H1 (cell line): ENCODE measurements around the gene CCDC33. TPM values are rescaled to one million over a fixed set of nuclear protein-coding genes. Genes with fewer than 3 reads are reported as not detected.

Experiments used
- CBX5 ChIP-seq: fragments of 300-800, 300-1000 bp; sonication (generic); IDR thresholded peaks from 2 replicates; pipeline ENCODE4 v1.7.1; 2016; ENCODE audit warnings: antibody characterized with exemption, low read length, low read depth
- CEBPB ChIP-seq: IDR thresholded peaks from 2 replicates; pipeline ENCODE4 v1.6.1; 2012; ENCODE audit warnings: low read depth, low read length
- CHD2 ChIP-seq: IDR thresholded peaks from 2 replicates; pipeline ENCODE4 v1.6.1; 2012; ENCODE audit warnings: low read length, improper control_type of control experiment
- EP300 ChIP-seq, 2 experiments: IDR thresholded peaks; 1 replicate in 1 of 2; 2 replicates in 1 of 2; pipeline ENCODE4 v1.6.1; 2011 to 2012; ENCODE audit warnings: low read depth in 2 of 2, low read length in 2 of 2, mild to moderate bottlenecking in 2 of 2, borderline replicate concordance in 1 of 2, inconsistent platforms in 1 of 2, moderate library complexity in 1 of 2
- GTF2F1 ChIP-seq: IDR thresholded peaks from 2 replicates; pipeline ENCODE4 v1.6.1; 2012; ENCODE audit warnings: low read depth, low read length, improper control_type of control experiment, borderline replicate concordance
- RAD21 ChIP-seq, 2 experiments: IDR thresholded peaks in 1 of 2; conservative IDR thresholded peaks in 1 of 2; 2 replicates each; pipeline ENCODE4 v1.6.1; 2011; ENCODE audit warnings: low read depth in 2 of 2, low read length in 2 of 2, improper control_type of control experiment in 1 of 2, inconsistent platforms in 1 of 2, mild to moderate bottlenecking in 1 of 2, moderate library complexity in 1 of 2
- SIN3A ChIP-seq, 2 experiments: IDR thresholded peaks in 1 of 2; conservative IDR thresholded peaks in 1 of 2; 2 replicates each; pipeline ENCODE4 v1.6.1; 2011 to 2012; ENCODE audit warnings: low read length in 2 of 2, improper control_type of control experiment in 1 of 2, low read depth in 1 of 2, mild to moderate bottlenecking in 1 of 2
- SIRT6 ChIP-seq: IDR thresholded peaks from one replicate; pipeline ENCODE4 v1.7.1; 2012; ENCODE audit warnings: low read length, inconsistent platforms
- SRF ChIP-seq: IDR thresholded peaks from 2 replicates; pipeline ENCODE4 v1.6.1; 2011; ENCODE audit warnings: mild to moderate bottlenecking, low read depth, low read length, moderate library complexity
- TBP ChIP-seq: IDR thresholded peaks from 2 replicates; pipeline ENCODE4 v1.6.1; 2011; ENCODE audit warnings: low read depth, low read length, improper control_type of control experiment
- YY1 ChIP-seq: IDR thresholded peaks from 2 replicates; pipeline ENCODE4 v1.6.1; 2011; ENCODE audit warnings: low read depth, mild to moderate bottlenecking, low read length
- polyA plus RNA-seq, 7 experiments: library from polyadenylated mRNA; depleted of rRNA in 3 of 7; stranded (reverse) in 5 of 7; unstranded in 2 of 7; fragments of >200 nt in 5 of 7; fragments of 200-250 nt in 2 of 7; gene quantifications; 1 replicate in 5 of 7; 2 replicates in 1 of 7; 4 replicates in 1 of 7; pipeline versions ENCODE4 v1.2.1 to v1.2.3, GENCODE V29; 2011 to 2013; ENCODE audit warnings: missing spikeins in 2 of 7, mixed read lengths in 2 of 7
- total RNA-seq: library from RNA; stranded (reverse); fragmentation: NEBNext Ultra II Directional; extraction: Animal tissue kit (Norgen Biotek cat#: 25700); gene quantifications from 2 replicates; pipeline ENCODE4 v1.2.1, GENCODE V29; 2021
- TF ChIP-seq, protein P1 (sequence below): fragments of 300-600 bp; sonication (generic); IDR thresholded peaks from 2 replicates; pipeline ENCODE4 v1.7.1; 2012; ENCODE audit warnings: low read length, moderate library complexity, mild to moderate bottlenecking, inconsistent platforms; ENCODE audit not compliant: insufficient replicate concordance

Gene CCDC33
- total and polyA plus RNA-seq, 2 of the 8 experiments (the other 6 are each of a cell fraction or from before 2014, with no cell fraction given), result 2.0 to 2.7 TPM

DNA sequence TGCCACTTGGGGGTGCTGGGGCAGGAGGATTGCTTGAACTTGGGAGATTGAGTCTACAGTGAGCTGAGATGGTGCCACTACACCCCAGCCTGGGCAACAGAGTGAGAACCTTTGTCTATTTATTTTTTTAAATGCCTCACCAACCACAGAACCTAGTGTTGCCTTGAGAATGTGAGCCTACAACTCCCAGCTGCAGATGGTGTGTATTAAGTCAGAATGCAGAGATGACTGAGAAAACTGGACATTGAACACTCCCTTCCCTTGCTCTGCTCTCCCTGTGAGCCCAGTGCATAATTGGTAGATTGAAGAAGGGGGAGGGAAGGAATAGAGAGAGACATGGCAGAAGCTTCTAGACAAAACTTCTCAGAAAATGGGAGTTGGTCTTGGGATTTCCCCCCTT, 53.5 kb downstream of the CCDC33 start (continued):
- TF ChIP-seq, protein P1, sequence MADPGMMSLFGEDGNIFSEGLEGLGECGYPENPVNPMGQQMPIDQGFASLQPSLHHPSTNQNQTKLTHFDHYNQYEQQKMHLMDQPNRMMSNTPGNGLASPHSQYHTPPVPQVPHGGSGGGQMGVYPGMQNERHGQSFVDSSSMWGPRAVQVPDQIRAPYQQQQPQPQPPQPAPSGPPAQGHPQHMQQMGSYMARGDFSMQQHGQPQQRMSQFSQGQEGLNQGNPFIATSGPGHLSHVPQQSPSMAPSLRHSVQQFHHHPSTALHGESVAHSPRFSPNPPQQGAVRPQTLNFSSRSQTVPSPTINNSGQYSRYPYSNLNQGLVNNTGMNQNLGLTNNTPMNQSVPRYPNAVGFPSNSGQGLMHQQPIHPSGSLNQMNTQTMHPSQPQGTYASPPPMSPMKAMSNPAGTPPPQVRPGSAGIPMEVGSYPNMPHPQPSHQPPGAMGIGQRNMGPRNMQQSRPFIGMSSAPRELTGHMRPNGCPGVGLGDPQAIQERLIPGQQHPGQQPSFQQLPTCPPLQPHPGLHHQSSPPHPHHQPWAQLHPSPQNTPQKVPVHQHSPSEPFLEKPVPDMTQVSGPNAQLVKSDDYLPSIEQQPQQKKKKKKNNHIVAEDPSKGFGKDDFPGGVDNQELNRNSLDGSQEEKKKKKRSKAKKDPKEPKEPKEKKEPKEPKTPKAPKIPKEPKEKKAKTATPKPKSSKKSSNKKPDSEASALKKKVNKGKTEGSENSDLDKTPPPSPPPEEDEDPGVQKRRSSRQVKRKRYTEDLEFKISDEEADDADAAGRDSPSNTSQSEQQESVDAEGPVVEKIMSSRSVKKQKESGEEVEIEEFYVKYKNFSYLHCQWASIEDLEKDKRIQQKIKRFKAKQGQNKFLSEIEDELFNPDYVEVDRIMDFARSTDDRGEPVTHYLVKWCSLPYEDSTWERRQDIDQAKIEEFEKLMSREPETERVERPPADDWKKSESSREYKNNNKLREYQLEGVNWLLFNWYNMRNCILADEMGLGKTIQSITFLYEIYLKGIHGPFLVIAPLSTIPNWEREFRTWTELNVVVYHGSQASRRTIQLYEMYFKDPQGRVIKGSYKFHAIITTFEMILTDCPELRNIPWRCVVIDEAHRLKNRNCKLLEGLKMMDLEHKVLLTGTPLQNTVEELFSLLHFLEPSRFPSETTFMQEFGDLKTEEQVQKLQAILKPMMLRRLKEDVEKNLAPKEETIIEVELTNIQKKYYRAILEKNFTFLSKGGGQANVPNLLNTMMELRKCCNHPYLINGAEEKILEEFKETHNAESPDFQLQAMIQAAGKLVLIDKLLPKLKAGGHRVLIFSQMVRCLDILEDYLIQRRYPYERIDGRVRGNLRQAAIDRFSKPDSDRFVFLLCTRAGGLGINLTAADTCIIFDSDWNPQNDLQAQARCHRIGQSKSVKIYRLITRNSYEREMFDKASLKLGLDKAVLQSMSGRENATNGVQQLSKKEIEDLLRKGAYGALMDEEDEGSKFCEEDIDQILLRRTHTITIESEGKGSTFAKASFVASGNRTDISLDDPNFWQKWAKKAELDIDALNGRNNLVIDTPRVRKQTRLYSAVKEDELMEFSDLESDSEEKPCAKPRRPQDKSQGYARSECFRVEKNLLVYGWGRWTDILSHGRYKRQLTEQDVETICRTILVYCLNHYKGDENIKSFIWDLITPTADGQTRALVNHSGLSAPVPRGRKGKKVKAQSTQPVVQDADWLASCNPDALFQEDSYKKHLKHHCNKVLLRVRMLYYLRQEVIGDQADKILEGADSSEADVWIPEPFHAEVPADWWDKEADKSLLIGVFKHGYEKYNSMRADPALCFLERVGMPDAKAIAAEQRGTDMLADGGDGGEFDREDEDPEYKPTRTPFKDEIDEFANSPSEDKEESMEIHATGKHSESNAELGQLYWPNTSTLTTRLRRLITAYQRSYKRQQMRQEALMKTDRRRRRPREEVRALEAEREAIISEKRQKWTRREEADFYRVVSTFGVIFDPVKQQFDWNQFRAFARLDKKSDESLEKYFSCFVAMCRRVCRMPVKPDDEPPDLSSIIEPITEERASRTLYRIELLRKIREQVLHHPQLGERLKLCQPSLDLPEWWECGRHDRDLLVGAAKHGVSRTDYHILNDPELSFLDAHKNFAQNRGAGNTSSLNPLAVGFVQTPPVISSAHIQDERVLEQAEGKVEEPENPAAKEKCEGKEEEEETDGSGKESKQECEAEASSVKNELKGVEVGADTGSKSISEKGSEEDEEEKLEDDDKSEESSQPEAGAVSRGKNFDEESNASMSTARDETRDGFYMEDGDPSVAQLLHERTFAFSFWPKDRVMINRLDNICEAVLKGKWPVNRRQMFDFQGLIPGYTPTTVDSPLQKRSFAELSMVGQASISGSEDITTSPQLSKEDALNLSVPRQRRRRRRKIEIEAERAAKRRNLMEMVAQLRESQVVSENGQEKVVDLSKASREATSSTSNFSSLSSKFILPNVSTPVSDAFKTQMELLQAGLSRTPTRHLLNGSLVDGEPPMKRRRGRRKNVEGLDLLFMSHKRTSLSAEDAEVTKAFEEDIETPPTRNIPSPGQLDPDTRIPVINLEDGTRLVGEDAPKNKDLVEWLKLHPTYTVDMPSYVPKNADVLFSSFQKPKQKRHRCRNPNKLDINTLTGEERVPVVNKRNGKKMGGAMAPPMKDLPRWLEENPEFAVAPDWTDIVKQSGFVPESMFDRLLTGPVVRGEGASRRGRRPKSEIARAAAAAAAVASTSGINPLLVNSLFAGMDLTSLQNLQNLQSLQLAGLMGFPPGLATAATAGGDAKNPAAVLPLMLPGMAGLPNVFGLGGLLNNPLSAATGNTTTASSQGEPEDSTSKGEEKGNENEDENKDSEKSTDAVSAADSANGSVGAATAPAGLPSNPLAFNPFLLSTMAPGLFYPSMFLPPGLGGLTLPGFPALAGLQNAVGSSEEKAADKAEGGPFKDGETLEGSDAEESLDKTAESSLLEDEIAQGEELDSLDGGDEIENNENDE, result no peak
- TF ChIP-seq SIN3A (conservative IDR thresholded peaks at IDR 0.05 in 1 of 2, IDR thresholded peaks at IDR 0.05 in 1 of 2; ENCODE audit: low read depth in 1 of 2, low read length in 2 of 2), result no peak
- TF ChIP-seq EP300 (IDR thresholded peaks at IDR 0.05; ENCODE audit: borderline replicate concordance in 1 of 2, low read depth in 2 of 2, low read length in 2 of 2), result no peak
- no peak for TF ChIP-seq CBX5
- TF ChIP-seq SRF, result no peak
- TF ChIP-seq YY1, result no peak
- TF ChIP-seq GTF2F1, result no peak
- no peak for TF ChIP-seq TBP
- no peak for TF ChIP-seq SIRT6
- TF ChIP-seq CHD2, result no peak
- TF ChIP-seq RAD21 (IDR thresholded peaks at IDR 0.05 in 1 of 2, conservative IDR thresholded peaks at IDR 0.05 in 1 of 2; ENCODE audit: low read depth in 2 of 2, low read length in 2 of 2), result no peak
- no peak for TF ChIP-seq CEBPB
